Erythroblast (primary cell): ENCODE results near the gene GSTT4.
"Not testable (repeated sequence)": the region's sequence is repeated elsewhere in the genome, so short reads cannot be mapped to it uniquely, and the experiment has no call there.

Source experiments
- GATA1 ChIP-seq: IDR thresholded peaks from 2 replicates; pipeline ENCODE4 v1.6.1; 2011; ENCODE audit warnings: low read depth, mild to moderate bottlenecking, control low read depth, low read length, moderate library complexity
- POLR2A ChIP-seq: IDR thresholded peaks from 2 replicates; pipeline ENCODE4 v1.6.1; 2011; ENCODE audit warnings: mild to moderate bottlenecking, low read length

DNA sequence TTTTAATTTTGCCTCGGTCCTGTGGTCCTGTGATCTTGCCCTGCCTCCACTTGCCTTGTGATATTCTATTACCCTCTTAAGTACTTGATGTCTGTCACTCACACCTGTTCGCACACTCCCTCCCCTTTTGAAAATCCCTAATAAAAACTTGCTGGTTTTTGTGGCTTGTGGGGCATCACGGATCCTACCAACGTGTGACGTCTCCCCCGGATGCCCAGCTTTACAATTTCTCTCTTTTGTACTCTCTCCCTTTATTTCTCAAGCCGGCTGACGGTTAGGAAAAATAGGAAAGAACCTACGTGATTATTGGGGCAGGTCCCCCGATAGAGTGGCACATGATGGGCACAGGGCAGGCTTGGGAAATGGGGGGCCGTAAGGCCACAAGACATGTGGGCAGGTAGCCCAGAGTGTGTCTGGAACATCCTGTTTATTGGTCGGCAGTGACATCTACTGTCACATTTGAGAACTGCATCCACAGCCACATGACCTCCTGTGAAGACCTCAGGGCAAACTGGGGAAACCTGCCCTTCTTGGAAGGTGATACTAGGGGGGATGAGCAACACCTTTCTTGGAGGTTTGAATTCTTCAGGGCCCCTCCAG is 48.9 kb downstream of the GSTT4 start:
- not testable (repeated sequence) for TF ChIP-seq POLR2A, GATA1
